Measurements from ENCODE around the gene G3BP2.

The G3BP2 gene

GRCh38 chr4:75686346-75686745 lies 13.1 kb upstream of the G3BP2 start:
- DNase-seq (ENCODE audit: low read depth) = no peak
- no peak overlapping the region for H3K4me3 ChIP-seq (ENCODE audit: low read depth, low read length)
- TF ChIP-seq CTCF (IDR thresholded peaks at IDR 0.05; ENCODE audit: low read depth, low read length) (no peak), POLR2A (IDR thresholded peaks at IDR 0.05; ENCODE audit: extremely low read depth, insufficient read length) (no peak), MAX (IDR thresholded peaks at IDR 0.05; ENCODE audit: low read depth, low read length) (no peak), MYC (IDR thresholded peaks at IDR 0.05; ENCODE audit: low read depth, low read length) (no peak)

- no peak overlapping the region for H3K4me3 ChIP-seq (ENCODE audit: low read depth, low read length)
- no peak for DNase-seq (ENCODE audit: low read depth)
- TF ChIP-seq CTCF (IDR thresholded peaks at IDR 0.05; ENCODE audit: low read depth, low read length) = no peak
- TF ChIP-seq MYC (IDR thresholded peaks at IDR 0.05; ENCODE audit: low read depth, low read length) = no peak
- no peak for TF ChIP-seq POLR2A (IDR thresholded peaks at IDR 0.05; ENCODE audit: extremely low read depth, insufficient read length)
- TF ChIP-seq MAX (IDR thresholded peaks at IDR 0.05; ENCODE audit: low read depth, low read length) = no peak
Observed at GRCh38 chr4:75685546-75686189, 12.5 kb upstream of the G3BP2 start.

- no peak for DNase-seq (ENCODE audit: low read depth)
- H3K4me3 ChIP-seq (ENCODE audit: low read depth, low read length) = no peak overlapping the region
- TF ChIP-seq CTCF (IDR thresholded peaks at IDR 0.05; ENCODE audit: low read depth, low read length) = no peak
- no peak for TF ChIP-seq POLR2A (IDR thresholded peaks at IDR 0.05; ENCODE audit: extremely low read depth, insufficient read length)
- TF ChIP-seq MAX (IDR thresholded peaks at IDR 0.05; ENCODE audit: low read depth, low read length) = no peak
Observed at GRCh38 chr4:75683482-75684155, 10.4 kb upstream of the G3BP2 start.

GRCh38 chr4:75679876-75680575 lies 6.8 kb upstream of the G3BP2 start:
- TF ChIP-seq POLR2A (IDR thresholded peaks at IDR 0.05; ENCODE audit: extremely low read depth, insufficient read length) (no peak), CTCF (IDR thresholded peaks at IDR 0.05; ENCODE audit: low read depth, low read length) (no peak), MYC (IDR thresholded peaks at IDR 0.05; ENCODE audit: low read depth, low read length) (no peak), MAX (IDR thresholded peaks at IDR 0.05; ENCODE audit: low read depth, low read length) (no peak)

GRCh38 chr4:75678965-75679364 lies 5.8 kb upstream of the G3BP2 start:
- TF ChIP-seq POLR2A (IDR thresholded peaks at IDR 0.05; ENCODE audit: extremely low read depth, insufficient read length) (no peak), CTCF (IDR thresholded peaks at IDR 0.05; ENCODE audit: low read depth, low read length) (no peak), MAX (IDR thresholded peaks at IDR 0.05; ENCODE audit: low read depth, low read length) (no peak), MYC (IDR thresholded peaks at IDR 0.05; ENCODE audit: low read depth, low read length) (no peak)
- no peak overlapping the region for H3K4me3 ChIP-seq (ENCODE audit: low read depth, low read length)
- DNase-seq (ENCODE audit: low read depth) = no peak

More at GRCh38 chr4:75679876-75680575, 6.8 kb upstream of the G3BP2 start:
- no peak for DNase-seq (ENCODE audit: low read depth)
- H3K4me3 ChIP-seq (ENCODE audit: low read depth, low read length) = no peak overlapping the region
